HL-60 (cell line): ENCODE results near the gene SPINK14.

Source experiments
- GABPA ChIP-seq: IDR thresholded peaks from 2 replicates; pipeline ENCODE4 v1.6.1; 2012; ENCODE audit warnings: low read depth
- POLR2AphosphoS5 ChIP-seq: IDR thresholded peaks from 2 replicates; pipeline ENCODE4 v1.6.1; 2012; ENCODE audit warnings: low read depth
- SPI1 ChIP-seq: IDR thresholded peaks from 2 replicates; pipeline ENCODE4 v1.6.1; 2012; ENCODE audit warnings: low read depth, mild to moderate bottlenecking, borderline replicate concordance
- TF ChIP-seq, protein P1 (sequence below): IDR thresholded peaks from one replicate; pipeline ENCODE4 v1.5.1; 2011; ENCODE audit warnings: low read length, control low read depth, inconsistent platforms; ENCODE audit not compliant: insufficient read depth
- TF ChIP-seq, protein P2 (sequence below): IDR thresholded peaks from 2 replicates; pipeline ENCODE4 v1.6.1; 2012; ENCODE audit warnings: low read depth; ENCODE audit not compliant: insufficient replicate concordance

DNA sequence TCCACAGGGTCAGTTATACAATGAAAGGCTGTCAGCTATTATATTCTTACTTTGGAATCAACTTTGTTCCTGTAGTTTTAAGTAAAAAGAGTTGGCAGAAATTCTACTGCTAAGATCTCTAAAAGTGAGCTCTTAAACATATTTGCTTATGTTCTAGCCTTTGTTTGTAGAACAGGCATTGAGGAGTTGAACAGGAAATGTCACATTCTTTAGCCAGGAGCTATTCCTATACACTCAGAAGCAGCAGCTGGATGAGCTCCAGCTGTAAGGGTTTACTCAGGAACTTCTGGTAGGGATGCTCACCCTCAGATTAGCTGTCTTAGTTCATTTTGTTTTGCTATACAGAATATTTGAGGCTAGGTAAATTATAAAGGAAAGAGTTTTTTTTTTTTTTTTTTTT lies 22.4 kb upstream of the SPINK14 start:
- TF ChIP-seq, protein P1, sequence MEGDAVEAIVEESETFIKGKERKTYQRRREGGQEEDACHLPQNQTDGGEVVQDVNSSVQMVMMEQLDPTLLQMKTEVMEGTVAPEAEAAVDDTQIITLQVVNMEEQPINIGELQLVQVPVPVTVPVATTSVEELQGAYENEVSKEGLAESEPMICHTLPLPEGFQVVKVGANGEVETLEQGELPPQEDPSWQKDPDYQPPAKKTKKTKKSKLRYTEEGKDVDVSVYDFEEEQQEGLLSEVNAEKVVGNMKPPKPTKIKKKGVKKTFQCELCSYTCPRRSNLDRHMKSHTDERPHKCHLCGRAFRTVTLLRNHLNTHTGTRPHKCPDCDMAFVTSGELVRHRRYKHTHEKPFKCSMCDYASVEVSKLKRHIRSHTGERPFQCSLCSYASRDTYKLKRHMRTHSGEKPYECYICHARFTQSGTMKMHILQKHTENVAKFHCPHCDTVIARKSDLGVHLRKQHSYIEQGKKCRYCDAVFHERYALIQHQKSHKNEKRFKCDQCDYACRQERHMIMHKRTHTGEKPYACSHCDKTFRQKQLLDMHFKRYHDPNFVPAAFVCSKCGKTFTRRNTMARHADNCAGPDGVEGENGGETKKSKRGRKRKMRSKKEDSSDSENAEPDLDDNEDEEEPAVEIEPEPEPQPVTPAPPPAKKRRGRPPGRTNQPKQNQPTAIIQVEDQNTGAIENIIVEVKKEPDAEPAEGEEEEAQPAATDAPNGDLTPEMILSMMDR = no peak
- TF ChIP-seq, protein P2, sequence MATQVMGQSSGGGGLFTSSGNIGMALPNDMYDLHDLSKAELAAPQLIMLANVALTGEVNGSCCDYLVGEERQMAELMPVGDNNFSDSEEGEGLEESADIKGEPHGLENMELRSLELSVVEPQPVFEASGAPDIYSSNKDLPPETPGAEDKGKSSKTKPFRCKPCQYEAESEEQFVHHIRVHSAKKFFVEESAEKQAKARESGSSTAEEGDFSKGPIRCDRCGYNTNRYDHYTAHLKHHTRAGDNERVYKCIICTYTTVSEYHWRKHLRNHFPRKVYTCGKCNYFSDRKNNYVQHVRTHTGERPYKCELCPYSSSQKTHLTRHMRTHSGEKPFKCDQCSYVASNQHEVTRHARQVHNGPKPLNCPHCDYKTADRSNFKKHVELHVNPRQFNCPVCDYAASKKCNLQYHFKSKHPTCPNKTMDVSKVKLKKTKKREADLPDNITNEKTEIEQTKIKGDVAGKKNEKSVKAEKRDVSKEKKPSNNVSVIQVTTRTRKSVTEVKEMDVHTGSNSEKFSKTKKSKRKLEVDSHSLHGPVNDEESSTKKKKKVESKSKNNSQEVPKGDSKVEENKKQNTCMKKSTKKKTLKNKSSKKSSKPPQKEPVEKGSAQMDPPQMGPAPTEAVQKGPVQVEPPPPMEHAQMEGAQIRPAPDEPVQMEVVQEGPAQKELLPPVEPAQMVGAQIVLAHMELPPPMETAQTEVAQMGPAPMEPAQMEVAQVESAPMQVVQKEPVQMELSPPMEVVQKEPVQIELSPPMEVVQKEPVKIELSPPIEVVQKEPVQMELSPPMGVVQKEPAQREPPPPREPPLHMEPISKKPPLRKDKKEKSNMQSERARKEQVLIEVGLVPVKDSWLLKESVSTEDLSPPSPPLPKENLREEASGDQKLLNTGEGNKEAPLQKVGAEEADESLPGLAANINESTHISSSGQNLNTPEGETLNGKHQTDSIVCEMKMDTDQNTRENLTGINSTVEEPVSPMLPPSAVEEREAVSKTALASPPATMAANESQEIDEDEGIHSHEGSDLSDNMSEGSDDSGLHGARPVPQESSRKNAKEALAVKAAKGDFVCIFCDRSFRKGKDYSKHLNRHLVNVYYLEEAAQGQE = no peak
- no peak for TF ChIP-seq POLR2AphosphoS5
- TF ChIP-seq GABPA = no peak
- TF ChIP-seq SPI1 = no peak
